Mucosa of rectum (tissue), 2 donors: ENCODE results near the gene IL1RN.

ENCODE experiments used
- H3K27ac ChIP-seq, 2 donors: one replicate each; pipeline ENCODE4 v1.7.0; 2013; ENCODE audit warnings: inconsistent platforms in 2 of 2, low read depth in 2 of 2, low read length in 2 of 2
- H3K27me3 ChIP-seq, 2 donors: one replicate each; pipeline ENCODE4 v1.7.0; 2013; ENCODE audit warnings: low read length in 2 of 2; ENCODE audit not compliant: control insufficient read depth in 2 of 2, insufficient read depth in 2 of 2
- H3K36me3 ChIP-seq, 2 donors: one replicate each; pipeline ENCODE4 v1.7.0; 2013; ENCODE audit warnings: low read length in 2 of 2; ENCODE audit not compliant: control insufficient read depth in 2 of 2, insufficient read depth in 2 of 2
- H3K4me1 ChIP-seq, 2 donors: one replicate each; pipeline ENCODE4 v1.7.0; 2013; ENCODE audit warnings: low read length in 2 of 2, mild to moderate bottlenecking in 1 of 2; ENCODE audit not compliant: control insufficient read depth in 2 of 2, insufficient read depth in 2 of 2
- H3K4me3 ChIP-seq, 2 donors: one replicate each; pipeline ENCODE4 v1.7.0; 2013; ENCODE audit warnings: low read length in 2 of 2
- H3K9ac ChIP-seq, 2 donors: one replicate each; pipeline ENCODE4 v1.7.0; 2013; ENCODE audit warnings: low read length in 2 of 2, low read depth in 1 of 2, mild to moderate bottlenecking in 1 of 2
- H3K9me3 ChIP-seq, 2 donors: one replicate each; pipeline ENCODE4 v1.7.0; 2013; ENCODE audit warnings: low read length in 2 of 2; ENCODE audit not compliant: control insufficient read depth in 2 of 2
- donor health status: healthy.
- donor health status: Normal muscosa, but diverticular disease.

The IL1RN gene

DNA sequence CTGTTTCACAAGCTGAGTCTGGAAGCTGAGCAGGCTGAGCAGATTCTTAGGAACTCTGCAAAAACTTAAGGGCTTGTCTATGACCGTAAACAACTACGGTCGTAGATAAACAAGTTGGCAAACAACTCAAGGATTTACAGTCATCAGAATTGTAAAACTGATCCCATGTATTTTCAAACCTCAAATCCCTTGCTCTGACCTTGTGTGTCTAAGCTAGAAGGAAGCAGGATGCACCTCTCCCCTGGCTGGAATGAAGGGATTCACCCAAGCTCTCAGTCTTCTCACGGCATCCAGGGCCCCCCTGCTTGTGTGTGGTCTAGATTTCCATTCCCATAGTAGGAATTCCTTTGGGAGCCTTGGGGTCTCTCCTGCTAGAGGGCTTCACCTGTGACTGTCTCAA lies 12.4 kb upstream of the IL1RN start:
- H3K4me3 ChIP-seq = no peak overlapping the region

GRCh38 chr2:113116100-113116958 lies 11.1 kb upstream of the IL1RN start:
- no peak overlapping the region for H3K27ac ChIP-seq

More for the DNA sequence above, 12.4 kb upstream of the IL1RN start:
- Histone ChIP-seq H3K9me3 (no peaks in the 10 kb centered on the region), H3K9ac (no peak overlapping the region), H3K27me3 (no peaks in the 10 kb centered on the region), H3K27ac (no peak overlapping the region), H3K4me1 (peaks cover 3 to 11% of the 10 kb centered on the region in 2 donors), H3K36me3 (no peaks in the 10 kb centered on the region)

GRCh38 chr2:113117541-113118262 lies 9.7 kb upstream of the IL1RN start:
- H3K36me3 ChIP-seq = no peaks in the 10 kb centered on the region
- H3K9ac ChIP-seq = no peak overlapping the region
- peak overlapping the region in 1 of 2 donors; percentile 68 for H3K27ac ChIP-seq
- H3K27me3 ChIP-seq = no peaks in the 10 kb centered on the region
- H3K9me3 ChIP-seq = no peaks in the 10 kb centered on the region
- H3K4me1 ChIP-seq = peaks cover 3 to 11% of the 10 kb centered on the region in 2 donors
- H3K4me3 ChIP-seq = peak overlapping the region in 1 of 2 donors; percentile 31

More at GRCh38 chr2:113116100-113116958, 11.1 kb upstream of the IL1RN start:
- Histone ChIP-seq H3K9ac (no peak overlapping the region), H3K27me3 (no peaks in the 10 kb centered on the region), H3K36me3 (no peaks in the 10 kb centered on the region), H3K4me1 (peaks cover 3 to 11% of the 10 kb centered on the region in 2 donors), H3K4me3 (no peak overlapping the region), H3K9me3 (no peaks in the 10 kb centered on the region)

GRCh38 chr2:113118263-113118657 lies 9.1 kb upstream of the IL1RN start:
- Histone ChIP-seq H3K9ac (no peak overlapping the region), H3K9me3 (no peaks in the 10 kb centered on the region), H3K27ac (peak overlapping the region in 1 of 2 donors; percentile 68), H3K4me1 (peaks cover 3 to 11% of the 10 kb centered on the region in 2 donors), H3K36me3 (no peaks in the 10 kb centered on the region), H3K27me3 (no peaks in the 10 kb centered on the region), H3K4me3 (peak overlapping the region in 1 of 2 donors; percentile 31)

GRCh38 chr2:113119111-113119510 lies 8.3 kb upstream of the IL1RN start:
- H3K27me3 ChIP-seq = no peaks in the 10 kb centered on the region
- H3K36me3 ChIP-seq = no peaks in the 10 kb centered on the region
- peaks cover 3 to 11% of the 10 kb centered on the region in 2 donors for H3K4me1 ChIP-seq
- no peak overlapping the region for H3K4me3 ChIP-seq
- no peak overlapping the region for H3K9ac ChIP-seq
- H3K27ac ChIP-seq = no peak overlapping the region
- no peaks in the 10 kb centered on the region for H3K9me3 ChIP-seq

DNA sequence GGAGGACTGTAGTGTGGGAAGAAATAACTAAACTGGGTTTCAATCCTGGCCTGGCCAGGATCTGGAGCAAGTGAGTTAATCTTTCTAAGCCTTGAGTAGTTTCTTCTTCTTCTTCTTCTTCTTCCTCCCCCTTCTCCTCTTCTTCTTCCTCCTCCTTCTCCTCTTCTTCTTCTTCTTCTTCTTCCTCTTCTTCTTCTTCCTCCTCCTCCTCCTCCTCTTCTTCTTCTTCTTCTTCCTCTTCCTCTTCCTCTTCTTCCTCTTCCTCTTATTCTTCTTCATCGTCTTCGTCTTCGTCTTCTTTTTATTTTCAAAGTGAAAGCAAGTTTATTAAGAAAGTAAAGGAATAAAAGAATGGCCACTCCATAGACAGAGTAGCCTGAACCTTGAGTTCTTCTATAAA lies 6.5 kb upstream of the IL1RN start:
- Histone ChIP-seq H3K9ac (no peak overlapping the region), H3K27me3 (no peaks in the 10 kb centered on the region), H3K27ac (no peak overlapping the region), H3K4me3 (no peak overlapping the region), H3K4me1 (peaks cover 6 to 11% of the 10 kb centered on the region in 2 donors), H3K36me3 (no peaks in the 10 kb centered on the region), H3K9me3 (no peaks in the 10 kb centered on the region)

DNA sequence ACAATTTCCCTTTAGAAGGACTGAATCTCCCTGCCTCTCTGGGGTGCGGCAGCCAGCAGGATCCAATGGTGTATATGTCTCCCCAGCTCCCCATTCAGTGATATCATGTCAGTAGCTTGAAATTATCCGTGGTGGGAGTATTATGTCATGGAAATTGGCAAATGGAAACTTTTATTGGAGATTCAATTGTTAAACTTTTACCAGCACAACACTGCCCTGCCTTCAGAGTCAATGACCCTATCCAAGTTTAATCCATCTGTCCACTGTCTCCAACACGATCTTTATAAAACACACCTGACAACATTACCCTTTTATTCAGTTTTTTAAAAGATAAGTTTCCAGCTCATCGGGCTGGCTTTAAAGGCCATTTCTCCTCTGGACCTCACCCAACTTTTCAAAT lies 5.0 kb upstream of the IL1RN start:
- Histone ChIP-seq H3K4me3 (no peak overlapping the region), H3K9ac (no peak overlapping the region), H3K36me3 (no peaks in the 10 kb centered on the region), H3K9me3 (no peaks in the 10 kb centered on the region), H3K27me3 (no peaks in the 10 kb centered on the region), H3K27ac (no peak overlapping the region), H3K4me1 (peaks cover 4 to 7% of the 10 kb centered on the region in 2 donors)

- Histone ChIP-seq H3K4me3 (no peak overlapping the region), H3K4me1 (peaks cover 0 to 4% of the 10 kb centered on the region in 2 donors), H3K9me3 (no peaks in the 10 kb centered on the region), H3K36me3 (no peaks in the 10 kb centered on the region), H3K9ac (no peak overlapping the region), H3K27ac (no peak overlapping the region), H3K27me3 (no peaks in the 10 kb centered on the region)
Measured at GRCh38 chr2:113123726-113124125, 3.7 kb upstream of the IL1RN start.

- Histone ChIP-seq H3K4me1 (peaks cover 0 to 4% of the 10 kb centered on the region in 2 donors), H3K27me3 (no peaks in the 10 kb centered on the region), H3K27ac (no peak overlapping the region), H3K9me3 (no peaks in the 10 kb centered on the region), H3K4me3 (no peak overlapping the region), H3K9ac (no peak overlapping the region), H3K36me3 (no peaks in the 10 kb centered on the region)
Measured at GRCh38 chr2:113124181-113124961, 3.0 kb upstream of the IL1RN start.
